Forelimb muscle (tissue), 1 donor: ENCODE results near the gene SLC12A5. TPM values are rescaled to one million over a fixed set of nuclear protein-coding genes. Genes with fewer than 3 reads are reported as not detected.

Experiments
- DNase-seq: peaks from one replicate; pipeline ENCODE4 v3.0.0-alpha.2; 2013; ENCODE audit warnings: low read depth
- polyA plus RNA-seq: library from polyadenylated mRNA; unstranded; fragments of 120-200 nt; gene quantifications from one replicate; pipeline ENCODE4 v1.2.1, GENCODE V29; 2013; ENCODE audit not compliant: insufficient read length

SLC12A5 gene
- polyA plus RNA-seq, 1 donor = 0.52 TPM

- DNase-seq = no peak
Measured at GRCh38 chr20:46053416-46053815, 24.4 kb downstream of the SLC12A5 start.

DNA sequence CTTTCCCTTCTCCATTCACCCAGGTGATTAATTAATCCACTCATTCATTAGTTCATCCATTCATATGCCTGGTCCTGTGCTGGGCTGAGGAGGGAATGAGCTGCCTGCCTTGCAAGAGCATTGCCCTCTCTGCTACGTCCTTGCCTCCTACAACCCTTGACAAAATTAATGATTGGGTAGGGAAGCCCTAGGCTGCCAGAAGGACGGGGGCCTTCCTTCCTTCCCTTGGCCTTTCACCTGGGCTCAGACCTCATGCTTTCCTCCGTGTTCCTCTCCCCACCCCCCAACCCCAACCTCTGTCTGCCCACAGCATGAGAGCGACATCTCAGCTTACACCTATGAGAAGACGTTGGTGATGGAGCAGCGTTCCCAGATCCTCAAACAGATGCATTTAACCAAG lies 25.6 kb downstream of the SLC12A5 start:
- DNase-seq = no peak

DNA sequence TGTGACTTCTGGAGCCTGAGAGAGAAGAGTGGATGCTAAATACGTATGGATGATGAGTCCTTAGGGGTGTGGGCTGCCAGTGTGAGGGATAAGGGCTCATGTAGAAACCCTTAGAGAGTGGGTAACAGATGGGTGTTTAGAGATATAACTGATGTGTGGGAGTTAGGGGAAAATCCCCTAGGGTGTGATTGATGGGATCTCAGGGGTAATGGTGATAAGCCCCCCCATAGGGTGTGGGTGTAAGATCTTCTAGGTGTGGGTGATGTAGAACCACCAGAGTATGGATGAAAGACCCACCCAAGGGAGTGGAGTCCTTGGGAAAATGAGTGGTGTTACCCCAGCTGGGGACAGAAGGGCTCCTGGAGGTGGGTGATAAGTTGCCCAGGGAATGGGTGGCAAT lies 26.3 kb downstream of the SLC12A5 start:
- DNase-seq = no peak

GRCh38 chr20:46056027-46056833 lies 27.2 kb downstream of the SLC12A5 start:
- DNase-seq = no peak

DNA sequence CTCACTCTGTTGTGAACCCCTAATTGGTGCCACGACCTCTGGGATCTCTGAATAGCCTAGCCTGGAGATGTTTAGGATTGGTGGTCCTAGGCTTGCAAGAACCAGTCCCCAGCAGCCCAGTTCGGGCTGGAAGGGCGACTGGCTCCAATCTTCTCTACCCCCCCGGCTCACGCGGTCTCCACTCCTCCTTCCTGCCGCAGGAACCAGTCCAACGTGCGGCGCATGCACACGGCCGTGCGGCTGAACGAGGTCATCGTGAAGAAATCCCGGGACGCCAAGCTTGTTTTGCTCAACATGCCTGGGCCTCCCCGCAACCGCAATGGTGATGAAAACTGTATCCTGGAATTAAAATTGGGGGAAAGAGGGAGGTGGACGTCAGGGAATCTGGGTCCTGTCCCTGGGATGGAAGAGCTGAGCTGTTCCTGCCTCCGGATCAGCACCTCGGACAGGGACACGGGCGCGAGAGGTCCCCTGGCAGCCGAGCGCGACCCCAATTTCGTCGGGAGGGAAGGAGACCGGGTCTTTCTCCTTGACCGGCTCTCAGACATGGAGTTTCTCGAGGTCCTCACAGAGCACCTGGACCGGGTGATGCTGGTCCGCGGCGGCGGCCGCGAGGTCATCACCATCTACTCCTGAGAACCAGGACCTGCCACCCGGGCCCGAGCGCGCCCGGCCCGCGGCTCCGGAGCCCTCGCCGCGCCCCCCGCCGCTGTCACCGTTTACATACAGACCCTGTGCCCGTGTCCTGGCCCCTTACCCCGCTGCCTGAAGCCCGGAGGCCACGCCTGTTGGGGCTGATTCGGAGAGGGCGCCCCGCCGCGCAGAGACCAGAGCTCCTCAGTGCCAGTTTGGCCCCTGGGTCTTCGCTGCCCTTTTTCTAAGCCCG lies 28.2 kb downstream of the SLC12A5 start:
- DNase-seq = no peak

DNA sequence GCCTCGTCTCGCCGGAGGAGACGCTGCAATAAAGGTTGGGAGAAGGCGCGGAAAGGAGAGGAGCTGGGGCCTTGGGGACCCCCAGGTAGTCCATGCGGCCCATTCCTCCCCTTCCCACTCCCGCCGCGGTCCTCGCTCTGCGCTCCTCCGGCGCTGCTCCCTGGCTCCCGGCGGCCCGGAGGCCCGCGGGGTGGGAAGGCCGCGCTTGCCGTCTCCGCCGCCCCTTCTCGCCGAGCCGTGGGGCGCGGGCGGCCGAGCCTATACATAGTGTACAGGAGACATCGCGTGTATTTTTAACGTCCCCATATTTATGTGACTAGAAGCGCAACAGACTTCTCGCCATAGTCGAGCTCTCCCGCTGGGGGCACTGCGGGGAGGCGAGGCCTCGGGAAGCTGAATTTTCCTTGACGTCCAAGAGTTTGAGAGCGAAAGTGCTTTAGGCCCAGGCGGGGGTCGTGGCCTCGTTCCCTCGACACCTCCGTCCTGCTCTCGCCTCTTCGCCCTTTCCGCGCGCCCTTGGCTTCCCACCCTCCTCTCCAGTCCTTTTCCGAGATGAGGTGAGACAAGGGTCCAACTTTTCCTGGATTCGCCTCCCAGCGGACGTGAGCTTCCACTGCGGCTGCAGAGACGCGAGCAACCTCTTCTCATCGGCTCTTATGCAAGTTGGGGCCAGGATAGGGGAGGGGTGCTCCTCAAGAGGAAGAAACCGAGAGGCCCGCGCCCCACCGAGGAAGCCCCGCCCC lies 29.0 kb downstream of the SLC12A5 start:
- DNase-seq = no peak

DNA sequence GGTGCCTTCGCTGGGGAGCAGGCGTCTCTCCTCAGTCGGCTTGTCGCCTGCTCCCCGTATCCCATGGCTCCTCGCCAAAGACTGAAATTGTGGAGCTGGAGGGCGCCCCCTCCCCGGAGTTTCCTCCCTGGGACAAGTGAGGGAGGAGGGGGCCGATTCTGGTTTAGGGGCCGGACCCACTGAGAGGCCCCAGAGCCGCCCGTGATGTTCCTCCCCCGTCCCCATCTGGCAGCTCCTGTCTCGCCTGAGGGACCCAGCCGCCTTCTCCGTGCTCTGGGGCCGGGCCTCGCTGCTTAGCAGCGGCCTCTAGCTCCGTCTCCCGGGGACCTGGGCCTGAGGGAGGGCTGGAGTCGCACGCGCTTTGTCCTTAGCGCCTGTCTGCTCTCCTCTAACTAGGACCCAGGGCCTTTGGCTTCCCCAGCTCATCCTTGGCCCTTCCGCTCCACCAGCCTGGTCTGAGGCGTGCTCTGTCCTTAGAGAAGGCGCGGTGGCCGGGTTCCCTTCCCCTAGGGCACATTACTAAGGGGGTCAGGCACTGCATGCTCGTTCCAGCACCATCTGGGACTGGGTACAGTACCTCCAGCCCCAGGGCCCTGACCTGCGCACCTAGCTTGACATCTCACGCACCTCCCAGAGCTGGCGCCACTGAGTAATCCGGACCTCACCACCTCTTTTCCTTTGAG lies 29.7 kb downstream of the SLC12A5 start:
- DNase-seq = no peak

GRCh38 chr20:46060301-46060881 lies 31.4 kb downstream of the SLC12A5 start:
- DNase-seq = no peak

DNA sequence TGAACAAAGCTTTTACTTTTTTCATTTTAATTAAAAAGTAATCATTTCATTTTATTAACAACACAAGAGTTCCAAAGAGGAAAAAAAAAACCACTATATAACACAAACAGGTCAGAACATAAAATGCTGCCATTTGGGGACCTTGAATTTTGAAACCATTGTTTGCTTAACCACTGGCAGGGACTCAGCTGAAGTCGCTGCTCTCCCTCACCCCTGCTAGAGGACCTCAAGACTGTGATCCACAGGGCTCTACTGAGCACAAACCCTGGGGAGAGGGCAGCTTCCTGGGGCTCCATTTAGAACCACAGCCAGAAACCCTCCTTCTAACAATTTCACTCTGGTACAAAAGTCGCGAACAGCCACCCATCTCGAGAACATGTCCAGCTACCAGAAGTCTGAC lies 32.0 kb downstream of the SLC12A5 start:
- DNase-seq = no peak

DNA sequence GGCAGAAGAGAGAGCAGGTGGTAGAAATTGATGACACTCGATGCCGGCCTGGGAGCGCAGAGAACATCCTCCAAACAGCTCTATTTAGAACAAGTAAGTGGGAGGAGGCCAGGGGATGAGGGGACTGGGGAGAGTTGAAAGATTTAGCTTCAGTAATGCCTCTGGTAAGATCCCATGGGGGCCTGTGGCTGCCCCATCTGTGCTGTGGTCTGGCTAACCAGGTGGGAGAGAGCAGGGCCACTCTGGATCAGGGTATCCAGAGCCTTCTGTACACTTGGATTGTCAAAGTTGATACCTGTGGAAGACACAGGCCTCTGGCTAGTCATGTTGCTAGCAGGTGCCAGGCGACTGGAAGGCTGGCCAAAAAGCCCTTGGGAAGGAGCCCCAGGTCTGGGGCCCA lies 33.1 kb downstream of the SLC12A5 start:
- no peak for DNase-seq

DNA sequence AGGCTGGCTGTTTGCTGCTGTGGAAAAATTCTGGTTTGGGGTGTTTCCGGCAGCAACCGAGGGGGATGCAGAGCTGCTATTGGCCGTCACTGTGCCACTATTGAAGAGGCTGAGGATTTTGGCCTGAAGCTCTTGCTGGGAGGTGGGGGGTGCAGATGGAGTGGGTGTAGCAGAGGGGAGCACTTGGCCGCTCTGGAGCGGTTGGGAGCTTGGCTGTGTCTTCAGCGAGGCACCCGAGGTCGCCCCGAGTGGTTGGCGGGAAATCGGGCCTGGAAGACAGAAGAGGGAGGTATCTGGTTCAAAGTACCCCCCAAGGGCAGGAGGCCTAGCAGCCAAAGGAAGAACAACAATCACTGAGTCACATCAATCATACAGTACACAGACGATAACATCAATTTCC lies 33.6 kb downstream of the SLC12A5 start:
- no peak for DNase-seq

DNA sequence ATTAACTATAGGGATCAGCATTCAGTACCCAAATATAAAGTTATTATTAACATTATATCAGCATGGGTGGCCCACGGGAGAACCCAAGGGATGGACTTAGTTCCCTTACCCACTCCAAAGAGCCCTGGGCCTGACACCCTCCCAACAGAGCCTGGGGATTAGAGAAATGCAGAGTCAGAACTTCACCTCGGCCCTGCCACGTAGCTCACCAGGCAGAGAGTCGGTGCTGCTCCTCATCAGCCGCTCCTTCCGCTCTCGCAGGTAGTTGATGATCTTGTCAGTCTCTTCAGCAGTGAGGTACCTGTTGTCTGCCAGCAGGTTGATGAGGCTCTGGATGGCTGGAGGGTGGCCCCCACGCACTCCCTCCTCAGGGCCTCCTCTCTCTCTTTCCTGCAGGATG lies 34.1 kb downstream of the SLC12A5 start:
- DNase-seq = no peak

GRCh38 chr20:46063652-46064054 lies 34.6 kb downstream of the SLC12A5 start:
- DNase-seq = no peak

- no peak for DNase-seq
Measured at GRCh38 chr20:46065006-46065405, 36.0 kb downstream of the SLC12A5 start.

DNA sequence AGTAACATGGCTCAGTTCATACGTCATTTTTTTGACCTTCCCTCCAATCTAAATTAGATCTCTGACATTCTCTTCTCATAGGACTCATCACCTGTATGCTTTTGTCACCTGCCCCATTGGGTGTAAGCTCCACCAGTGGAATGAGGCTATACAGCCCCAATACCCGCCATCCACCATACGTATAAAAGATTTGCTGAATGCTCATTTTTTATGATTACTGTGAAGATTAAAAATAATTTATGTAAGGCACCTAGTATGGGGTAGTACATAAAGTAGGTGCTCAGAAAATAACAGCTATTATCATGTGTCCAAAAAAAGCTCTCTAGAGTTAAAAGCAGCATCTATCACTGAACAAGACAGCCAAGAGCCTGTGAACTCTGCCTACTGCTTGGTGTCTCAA lies 36.7 kb downstream of the SLC12A5 start:
- no peak for DNase-seq

DNA sequence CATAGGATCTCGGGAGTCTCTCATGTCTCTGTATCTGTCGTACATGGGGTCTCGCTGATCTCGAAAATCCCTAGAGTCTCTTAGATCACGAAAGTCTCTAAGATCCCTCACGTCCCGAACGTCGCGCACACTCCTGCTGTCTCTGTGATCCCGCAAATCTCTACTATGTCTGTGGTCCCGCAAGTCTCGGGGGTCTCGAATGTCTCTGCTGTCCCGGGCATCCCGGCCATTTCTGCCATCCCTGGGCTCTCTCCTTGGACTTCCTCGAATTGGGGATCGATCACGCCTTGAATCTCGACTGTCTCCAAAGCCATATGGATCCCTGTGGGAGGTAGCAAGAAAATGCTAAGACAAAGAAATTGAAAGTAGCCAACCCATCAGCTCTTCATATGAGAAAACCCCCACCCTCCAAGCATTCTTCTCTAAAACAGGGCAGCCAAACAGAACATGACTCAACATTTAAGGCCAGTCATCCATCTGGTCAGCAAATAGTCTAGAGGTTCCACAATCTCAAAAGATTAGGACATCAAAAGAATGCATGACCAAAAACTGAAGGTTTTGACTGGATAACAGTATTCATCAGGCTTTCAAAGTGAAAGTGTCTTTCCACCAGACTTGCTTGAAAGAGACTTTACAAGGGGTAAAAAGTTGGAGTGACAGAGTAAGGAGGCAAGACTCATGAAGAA lies 41.3 kb downstream of the SLC12A5 start:
- DNase-seq = no peak

GRCh38 chr20:46071573-46071972 lies 42.6 kb downstream of the SLC12A5 start:
- DNase-seq = no peak

DNA sequence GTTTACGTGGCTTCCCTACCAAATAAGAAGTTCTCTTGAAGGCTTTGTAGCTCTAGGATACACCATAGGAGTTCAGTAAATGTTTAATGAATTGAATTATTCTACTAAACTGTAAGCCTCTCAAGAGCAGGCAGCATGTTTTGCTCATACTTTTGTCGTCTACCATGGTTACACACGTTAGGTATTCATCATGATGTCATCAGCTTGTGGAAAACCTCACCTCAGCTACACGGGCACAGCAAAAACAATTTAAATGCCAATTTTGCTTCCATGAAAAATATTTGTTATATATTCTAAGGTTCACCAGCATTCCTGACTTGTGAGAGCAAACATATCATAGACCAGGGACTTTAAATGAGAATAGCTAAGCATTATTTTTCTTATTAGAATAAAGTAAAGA lies 44.0 kb downstream of the SLC12A5 start:
- no peak for DNase-seq

GRCh38 chr20:46073443-46073842 lies 44.4 kb downstream of the SLC12A5 start:
- no peak for DNase-seq

GRCh38 chr20:46074006-46074405 lies 45.0 kb downstream of the SLC12A5 start:
- no peak for DNase-seq

DNA sequence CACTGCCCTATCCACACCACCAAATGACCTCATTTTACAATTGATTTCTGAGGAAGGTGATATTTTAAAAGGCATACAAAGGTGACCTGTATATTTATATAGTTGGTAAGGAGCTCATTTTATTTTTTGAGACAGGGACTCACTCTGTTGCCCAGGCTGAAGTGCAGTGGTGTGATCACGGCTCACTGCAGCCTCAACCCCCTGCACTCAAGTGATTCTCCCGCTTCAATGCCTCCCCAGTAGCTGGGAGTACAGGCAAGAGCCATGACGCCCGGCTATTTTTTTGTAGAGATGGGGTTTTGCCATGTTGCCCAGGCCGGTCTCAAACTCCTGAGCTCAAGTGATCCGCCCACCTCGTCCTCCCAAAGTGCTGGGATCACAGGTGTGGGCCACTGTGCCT lies 47.8 kb downstream of the SLC12A5 start:
- no peak for DNase-seq
